NCI-H82 treated with DMSO at 0.1 percent for 48 hours (cell line): ENCODE results near the gene MAD1L1.

Source experiments
- DNase-seq: peaks from one replicate; lab custom pipeline; 2025; ENCODE audit not compliant: unreplicated experiment; lab: John Stamatoyannopoulos, UW

The MAD1L1 gene

DNA sequence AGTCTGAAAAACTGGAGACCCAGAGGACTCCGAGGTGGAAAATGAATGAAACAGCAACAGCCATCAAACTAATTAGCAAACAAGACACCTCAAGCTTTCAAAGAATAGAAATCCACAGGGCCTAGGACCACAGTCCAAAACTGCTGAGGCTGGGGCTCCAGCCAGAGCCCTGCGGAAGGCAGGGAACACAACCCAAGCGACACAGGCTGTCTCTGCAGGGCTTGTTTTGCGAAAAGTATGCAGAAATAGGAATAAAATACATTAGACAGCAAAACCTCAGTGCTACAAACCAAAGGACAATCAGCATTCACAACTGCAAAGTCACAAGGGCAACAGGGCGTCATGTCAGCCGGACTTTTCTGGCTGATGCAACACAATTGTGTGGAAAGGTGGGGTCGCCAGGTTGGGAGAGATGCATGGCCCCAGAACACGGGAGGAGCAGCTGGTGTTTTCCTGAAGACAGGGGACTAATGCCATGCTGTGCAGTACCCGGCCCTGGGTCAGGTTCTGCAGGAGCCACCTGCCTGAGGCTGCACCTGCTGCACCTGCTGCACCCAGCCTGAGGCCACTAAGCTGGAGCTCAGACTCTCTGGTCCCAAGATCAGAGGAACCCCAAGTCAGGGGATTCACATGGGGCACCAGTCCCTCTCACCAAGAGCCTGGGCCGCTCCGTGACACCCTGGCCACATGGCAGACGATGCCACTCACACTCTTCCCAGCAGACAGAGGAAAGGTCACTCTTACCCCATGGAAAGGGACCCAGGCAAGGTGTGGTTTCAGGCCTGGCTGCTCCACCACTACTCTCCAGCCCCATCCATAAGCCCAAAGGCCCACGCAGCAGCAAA is 74.2 kb downstream of the MAD1L1 start:
- no peak for DNase-seq

DNA sequence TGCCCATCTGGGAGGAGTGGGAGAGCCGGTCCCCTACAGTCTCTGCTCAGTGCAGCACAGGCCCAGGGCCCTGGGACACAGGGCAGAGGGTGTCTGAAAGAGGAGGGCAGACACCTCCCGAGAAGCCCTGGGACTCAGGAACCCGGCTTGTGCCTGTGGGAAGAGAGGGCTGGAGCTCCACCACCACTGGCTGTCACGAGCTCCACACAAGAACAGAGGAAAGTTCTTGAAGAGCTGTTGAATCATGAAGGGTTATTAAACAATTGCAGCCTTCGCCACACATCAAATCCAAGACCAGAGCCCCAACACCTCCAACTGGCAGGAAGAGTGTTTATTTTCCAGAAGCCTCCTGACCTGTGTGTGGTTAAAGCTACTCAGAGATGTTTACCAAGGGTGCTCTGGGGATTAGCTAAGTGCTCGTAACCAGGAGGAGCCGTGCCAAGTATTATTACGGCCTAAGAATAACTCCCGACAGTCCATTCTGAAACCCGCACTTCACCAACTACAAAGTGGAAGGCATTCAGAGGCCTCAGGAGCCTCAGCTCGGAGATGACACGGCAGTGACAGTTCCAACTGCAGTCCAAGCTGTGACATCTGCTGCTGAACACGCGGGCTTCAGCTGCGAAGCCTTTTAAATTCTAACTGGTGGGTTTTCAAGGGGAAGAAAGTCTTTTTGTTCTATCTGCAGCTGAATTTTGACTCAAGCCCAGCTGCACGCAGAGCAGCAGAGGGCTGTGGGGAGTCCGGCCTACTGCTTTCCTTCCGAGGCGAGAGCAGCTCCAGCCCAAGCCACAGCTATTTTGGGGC is 75.1 kb downstream of the MAD1L1 start:
- DNase-seq = peak; percentile 49

DNA sequence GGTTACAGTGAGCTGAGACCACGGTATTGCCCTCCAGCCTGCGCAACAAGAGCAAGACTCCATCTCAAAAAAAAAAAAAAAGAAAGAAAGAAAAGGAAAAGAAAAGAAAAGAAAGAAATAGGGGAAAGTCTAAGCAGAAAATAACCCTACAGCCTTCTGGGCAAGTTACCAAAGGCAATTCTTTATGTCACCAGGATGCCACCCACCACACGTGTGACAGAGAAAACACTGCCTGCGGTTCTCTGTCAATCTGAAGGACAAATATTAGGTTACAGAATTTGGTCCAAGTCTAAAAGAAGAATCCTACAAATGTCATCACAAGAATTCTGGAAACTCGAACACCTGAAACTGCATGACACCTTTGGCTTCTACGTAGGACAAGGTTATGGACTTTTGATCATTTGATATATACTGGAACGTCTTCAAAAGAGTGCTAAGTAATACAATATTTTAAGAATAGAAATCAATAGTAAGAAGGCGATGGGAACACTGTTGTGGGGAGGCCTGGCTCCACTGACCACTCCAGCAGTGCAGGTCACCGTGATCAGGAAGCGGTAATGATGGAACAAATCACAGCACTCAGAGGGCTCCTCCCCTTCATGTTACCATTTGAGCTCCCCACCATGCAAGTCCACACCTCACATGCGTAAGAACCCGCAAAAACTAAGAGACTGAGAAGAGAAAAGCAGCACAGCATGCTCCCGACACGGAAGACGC is 75.8 kb downstream of the MAD1L1 start:
- no peak for DNase-seq

DNA sequence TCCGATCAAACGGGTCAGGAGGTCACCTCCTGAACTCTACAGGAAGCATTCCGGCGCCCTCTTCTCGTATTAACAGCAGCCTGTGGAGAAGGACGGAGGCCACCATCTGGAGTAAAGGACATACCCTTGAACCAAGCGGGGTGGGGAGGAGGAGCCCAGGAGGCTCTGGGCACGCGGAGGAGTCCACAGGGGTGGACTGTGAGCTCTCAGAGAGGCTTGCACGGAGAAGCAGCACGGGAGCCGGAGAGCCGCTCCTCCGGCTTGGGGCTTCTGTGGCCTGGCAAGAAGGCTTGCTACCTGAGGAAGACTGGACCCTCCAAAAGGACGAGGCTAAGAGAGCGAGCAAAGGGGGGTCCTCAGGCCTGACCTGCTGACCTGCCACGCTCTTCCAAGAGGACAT is 77.9 kb downstream of the MAD1L1 start:
- no peak for DNase-seq

- no peak for DNase-seq
Observed at GRCh38 chr7:2154121-2154520, 78.6 kb downstream of the MAD1L1 start.

DNA sequence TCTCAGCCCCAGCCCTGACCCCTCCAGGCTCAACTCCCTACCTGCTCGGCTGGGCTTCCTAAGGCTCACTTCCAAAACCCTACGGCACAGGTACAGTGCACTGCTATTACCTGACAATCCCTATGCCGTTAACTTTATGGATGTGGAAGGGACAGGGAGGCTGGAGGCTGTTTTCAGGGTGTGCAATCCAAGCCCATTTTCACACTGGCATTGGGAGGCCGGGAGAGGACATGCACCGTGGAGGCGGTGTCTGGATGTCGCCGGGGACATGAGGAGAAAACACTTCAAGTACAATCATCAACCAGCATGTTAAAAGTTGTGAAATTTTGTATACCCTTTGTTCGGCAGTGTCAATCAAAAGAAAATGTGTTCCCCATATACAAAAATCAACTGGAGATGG is 80.1 kb downstream of the MAD1L1 start:
- no peak for DNase-seq

GRCh38 chr7:2151801-2152612 is 80.7 kb downstream of the MAD1L1 start:
- no peak for DNase-seq

DNA sequence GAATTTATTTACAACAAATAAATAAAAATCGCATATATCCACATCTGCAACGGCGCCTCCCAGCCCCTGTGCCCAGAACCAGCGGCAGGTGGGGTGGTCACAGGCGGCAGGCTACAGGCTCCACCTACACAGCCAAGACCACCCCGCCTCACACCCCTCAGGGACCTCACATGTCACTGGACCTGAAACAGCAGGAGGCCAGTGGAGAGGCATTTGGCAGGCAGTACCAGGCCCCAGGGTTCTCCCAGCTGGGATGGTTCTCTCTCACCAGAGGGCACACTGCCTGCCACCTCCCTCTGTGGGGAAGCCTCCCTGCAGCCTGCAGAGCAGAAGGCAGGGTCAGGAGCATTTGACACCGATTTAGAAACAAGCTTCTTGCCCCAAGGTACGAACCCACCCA is 81.5 kb downstream of the MAD1L1 start:
- no peak for DNase-seq

- DNase-seq = no peak
Observed at GRCh38 chr7:2150445-2150815, 82.3 kb downstream of the MAD1L1 start.

- no peak for DNase-seq
Observed at GRCh38 chr7:2149672-2150444, 82.9 kb downstream of the MAD1L1 start.

GRCh38 chr7:2148814-2149213 is 83.9 kb downstream of the MAD1L1 start:
- DNase-seq = no peak

- DNase-seq = no peak
Observed at GRCh38 chr7:2148189-2148588, 84.6 kb downstream of the MAD1L1 start.

DNA sequence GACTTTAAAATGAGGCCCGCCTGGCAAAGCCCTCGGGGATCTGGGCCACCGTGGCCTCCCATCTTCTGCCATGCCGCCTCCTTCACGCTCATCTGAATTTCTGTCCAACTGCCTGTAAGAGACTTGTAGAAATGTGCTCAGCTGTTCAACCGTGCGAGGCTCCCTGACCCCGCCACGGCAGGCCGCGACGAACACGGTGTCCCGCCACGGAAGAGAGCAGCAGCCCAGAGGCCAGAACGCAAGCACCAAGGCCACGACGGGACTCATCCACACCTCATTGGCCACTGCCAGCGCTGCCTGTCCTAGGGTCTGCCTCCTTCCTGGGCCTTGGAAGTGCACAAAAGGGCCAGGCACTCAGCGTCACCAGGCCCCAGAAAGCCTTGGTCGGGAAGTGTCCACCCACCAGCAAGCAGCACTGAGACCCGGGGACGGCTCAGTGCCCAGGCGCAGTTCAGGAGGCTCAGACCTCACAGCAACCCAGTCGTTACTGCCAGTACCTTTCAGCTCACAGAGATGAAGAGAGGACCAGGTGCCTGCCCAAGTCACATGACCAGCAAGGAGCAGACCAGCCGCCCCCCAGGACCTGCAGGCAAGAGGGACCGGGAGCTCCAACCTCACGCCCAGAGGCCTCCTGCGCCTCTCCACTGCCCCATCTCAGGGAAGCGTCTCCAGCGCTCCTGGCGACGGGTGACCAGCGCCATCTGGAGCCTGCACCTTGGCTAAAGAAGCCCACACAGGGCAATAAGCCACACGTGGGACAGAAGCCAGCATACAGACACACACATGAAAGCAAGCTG is 85.9 kb downstream of the MAD1L1 start:
- no peak for DNase-seq

DNA sequence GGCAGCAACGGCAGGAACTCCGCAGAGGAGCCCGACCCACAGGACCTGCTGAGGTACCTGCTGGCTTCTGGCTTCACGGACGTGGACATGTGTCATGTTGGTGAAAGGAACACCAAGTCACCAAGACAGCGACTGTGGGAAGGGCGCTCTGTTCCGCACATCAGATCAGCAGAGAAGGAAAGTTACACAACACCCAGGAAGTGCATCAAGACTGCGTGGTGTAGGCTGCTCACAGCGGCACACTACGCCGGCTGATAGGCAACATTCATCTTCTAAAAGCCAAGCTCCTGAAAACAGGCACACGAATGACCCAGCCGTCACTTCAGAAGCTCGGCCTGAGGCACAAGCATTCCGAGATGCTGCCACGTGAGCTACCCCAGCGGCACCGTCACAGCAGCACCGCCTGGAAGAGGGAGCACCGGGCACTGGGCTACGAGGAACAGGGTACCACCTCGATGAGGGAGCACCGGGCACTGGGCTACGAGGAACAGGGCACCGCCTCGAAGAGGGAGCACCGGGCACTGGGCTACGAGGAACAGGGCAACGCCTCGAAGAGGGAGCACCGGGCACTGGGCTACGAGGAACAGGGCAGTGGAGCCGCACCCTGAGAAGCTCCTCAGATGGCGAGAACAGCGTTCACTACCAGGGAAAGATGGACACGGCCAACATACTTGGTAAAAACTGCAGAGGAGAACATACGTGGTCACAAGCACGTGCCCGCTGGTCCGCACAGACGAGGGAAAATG is 86.7 kb downstream of the MAD1L1 start:
- DNase-seq = no peak

GRCh38 chr7:2144926-2145325 is 87.8 kb downstream of the MAD1L1 start:
- DNase-seq = no peak

GRCh38 chr7:2143981-2144595 is 88.7 kb downstream of the MAD1L1 start:
- no peak for DNase-seq

DNA sequence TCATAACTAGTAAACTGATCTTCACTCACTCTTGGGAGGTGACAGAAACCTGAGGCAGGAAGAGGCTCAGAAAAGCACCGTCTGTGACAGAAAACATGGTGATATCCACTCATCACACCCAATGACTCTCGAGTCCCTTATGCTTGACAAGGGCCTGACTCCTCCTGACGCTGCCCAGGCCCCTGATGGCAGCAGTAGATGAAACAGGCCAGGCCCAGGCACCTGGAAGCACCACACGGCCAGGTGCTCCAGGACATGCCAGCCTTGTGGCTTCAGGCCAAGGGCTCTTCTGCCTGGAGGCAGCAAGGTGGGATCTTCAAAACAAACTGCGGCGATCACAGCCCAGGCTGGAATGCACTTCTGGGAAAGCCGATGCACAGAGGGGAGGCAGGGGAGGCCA is 89.3 kb downstream of the MAD1L1 start:
- DNase-seq = no peak

DNA sequence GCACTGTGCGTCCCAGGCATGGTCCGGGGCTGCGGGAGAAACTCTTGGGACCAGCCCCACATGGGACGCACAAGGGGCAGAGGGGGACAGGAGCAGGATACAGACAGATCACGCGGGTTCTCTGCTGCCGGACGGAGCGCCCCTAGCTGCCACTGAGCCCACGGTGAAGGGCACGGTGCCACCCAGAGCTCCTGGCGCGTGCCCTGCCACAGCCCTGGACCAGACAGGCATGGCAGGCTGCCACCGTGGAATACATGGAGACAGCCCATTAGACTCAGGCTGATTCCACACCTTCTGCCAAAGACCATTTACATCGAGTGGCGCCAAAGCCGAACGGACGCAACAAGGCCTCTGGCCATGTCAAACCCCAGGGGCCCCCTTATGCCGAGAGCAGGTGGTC is 90.4 kb downstream of the MAD1L1 start:
- DNase-seq = no peak
